Measurements from ENCODE around the gene AACS.
"Not testable (repeated sequence)": the region's sequence is repeated elsewhere in the genome, so short reads cannot be mapped to it uniquely, and the experiment has no call there.

The AACS gene, protein sequence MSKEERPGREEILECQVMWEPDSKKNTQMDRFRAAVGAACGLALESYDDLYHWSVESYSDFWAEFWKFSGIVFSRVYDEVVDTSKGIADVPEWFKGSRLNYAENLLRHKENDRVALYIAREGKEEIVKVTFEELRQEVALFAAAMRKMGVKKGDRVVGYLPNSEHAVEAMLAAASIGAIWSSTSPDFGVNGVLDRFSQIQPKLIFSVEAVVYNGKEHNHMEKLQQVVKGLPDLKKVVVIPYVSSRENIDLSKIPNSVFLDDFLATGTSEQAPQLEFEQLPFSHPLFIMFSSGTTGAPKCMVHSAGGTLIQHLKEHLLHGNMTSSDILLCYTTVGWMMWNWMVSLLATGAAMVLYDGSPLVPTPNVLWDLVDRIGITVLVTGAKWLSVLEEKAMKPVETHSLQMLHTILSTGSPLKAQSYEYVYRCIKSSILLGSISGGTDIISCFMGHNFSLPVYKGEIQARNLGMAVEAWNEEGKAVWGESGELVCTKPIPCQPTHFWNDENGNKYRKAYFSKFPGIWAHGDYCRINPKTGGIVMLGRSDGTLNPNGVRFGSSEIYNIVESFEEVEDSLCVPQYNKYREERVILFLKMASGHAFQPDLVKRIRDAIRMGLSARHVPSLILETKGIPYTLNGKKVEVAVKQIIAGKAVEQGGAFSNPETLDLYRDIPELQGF

DNA sequence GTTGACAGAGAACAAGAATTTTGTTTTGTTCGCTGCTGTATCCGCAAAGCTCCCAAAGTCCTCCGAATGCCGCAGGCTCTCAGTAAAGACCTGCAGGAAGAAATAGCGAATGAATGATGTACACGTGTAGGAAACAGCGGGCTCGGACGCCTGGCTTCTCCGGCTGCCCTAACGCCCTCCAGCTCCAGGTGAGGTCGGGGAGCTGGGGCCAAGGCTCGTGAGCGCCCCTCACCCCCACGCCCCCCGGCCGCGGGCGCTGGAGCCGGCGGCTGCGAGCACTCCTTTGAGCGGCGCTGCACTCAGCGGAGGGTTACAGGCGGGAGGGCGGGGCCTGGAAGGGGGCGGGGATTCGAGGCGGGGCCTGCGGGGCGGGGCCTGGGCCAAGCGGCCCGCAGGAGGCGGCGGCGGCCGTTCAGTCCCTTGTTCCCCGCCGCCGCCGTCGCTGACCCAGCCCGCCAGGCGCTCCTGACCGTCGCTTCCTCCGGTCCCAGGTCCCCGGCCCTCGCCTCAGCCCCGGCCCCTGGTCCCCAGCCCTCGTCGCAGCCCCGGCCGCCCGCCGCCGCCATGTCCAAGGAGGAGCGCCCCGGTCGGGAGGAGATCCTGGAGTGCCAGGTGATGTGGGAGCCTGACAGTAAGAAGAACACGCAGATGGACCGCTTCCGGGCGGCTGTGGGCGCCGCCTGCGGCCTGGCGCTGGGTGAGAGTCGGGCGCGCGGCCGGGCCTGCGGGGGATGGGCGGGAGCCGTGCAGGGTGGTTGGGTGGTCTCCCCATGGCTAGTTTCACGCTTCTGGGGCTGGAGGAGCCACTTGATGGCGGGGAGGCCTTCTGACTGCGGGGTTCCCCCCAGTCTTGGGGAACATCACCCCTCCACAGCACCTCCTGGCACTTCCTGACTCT is at the start of gene AACS:
AACS (plus strand) TSS at position 415 of the 898 bp plus-strand sequence; CDS start at position 565, 150 bp downstream.
- peak; percentile 20 for DNase-seq (ENCODE audit: low read depth)

DNA sequence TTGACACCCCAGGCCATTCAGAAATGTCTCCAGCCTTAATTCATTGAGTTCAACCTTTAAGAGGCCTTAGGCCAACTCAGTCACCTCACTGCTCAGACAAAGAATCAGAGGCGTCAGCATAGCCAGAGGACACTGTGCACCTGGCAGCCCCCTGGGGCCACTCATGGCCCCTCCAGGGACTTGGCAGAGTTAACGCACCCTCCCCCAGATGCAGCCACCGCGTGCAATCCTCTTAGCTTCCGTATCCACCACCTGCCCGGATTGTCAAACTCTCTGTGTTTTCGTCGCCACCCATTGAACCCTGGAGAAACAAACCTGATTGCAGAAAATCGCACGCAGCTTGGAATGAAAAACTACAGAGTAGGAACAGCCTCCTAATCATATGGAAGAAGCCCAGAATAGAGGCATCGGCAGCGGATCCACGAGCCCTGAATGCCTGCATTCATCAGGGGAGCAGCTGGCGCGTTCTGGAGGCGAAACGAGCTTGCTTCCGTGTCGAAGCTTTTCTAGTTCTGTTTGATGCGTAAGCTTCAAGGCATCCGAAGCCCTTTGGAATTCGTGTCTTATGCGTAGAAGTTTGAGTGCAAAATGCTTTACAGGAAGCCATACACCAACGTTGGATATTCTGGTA is 49.4 kb upstream of the AACS start:
- DNase-seq (ENCODE audit: low read depth), result no peak

DNA sequence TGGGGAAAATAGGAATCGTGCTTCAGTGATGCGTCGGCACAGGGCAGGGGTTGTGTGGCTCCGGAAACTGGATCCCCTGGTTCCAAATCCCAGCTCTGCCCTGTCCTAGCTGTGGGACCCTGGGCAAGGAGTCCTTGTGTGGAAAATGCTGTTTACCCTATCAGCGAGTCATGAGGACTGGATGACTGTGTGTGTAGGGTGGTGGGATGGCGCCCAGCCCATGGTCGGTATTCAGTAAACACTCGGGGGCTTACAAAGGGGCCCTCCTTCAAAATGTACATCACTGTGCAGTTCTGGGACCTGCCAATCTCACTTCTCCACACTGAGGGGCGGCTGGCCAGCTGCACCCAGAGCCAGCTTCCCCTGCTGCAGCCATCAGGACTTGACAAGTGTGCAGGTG is 47.4 kb upstream of the AACS start:
- no peak for DNase-seq (ENCODE audit: low read depth)

DNA sequence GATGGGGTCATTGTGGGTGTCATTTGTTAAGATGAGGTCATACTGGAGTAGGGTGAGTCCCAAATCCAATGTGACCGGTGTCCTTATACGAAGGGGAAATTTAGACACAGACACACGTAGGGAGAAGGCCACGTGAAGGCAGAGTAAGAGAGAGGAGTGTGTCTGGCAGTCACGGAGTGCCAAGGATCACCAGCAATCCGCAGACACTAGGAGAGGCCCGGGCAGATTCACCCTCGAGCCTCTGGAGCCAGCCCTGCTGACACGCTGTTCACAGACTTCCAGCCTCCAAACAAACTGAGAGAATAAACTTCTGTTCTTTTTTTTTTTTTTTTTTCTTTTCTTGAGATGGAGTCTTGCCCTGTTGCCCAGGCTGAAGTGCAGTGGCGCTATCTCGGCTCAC is 46.9 kb upstream of the AACS start:
- DNase-seq (ENCODE audit: low read depth), result no peak

DNA sequence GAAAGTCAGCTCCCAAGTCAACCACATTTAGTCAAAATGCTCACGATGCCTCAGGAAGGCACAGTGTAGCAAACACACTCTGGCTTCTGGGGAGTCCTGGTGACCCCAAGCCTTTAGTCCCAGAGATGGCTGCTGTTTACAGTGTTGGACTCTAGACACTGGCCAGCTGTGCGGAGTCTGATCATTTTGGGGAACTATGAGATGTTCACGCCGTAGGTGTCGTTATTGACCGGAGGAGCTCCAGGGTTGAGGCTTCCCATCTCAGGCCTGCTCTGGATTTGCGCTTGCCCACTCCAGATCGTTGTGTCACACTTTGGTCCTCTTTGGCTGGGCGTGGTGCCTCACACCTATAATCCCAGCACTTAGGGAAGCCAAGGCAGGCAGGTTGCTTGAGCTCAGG is 44.1 kb upstream of the AACS start:
- DNase-seq (ENCODE audit: low read depth), result no peak

DNA sequence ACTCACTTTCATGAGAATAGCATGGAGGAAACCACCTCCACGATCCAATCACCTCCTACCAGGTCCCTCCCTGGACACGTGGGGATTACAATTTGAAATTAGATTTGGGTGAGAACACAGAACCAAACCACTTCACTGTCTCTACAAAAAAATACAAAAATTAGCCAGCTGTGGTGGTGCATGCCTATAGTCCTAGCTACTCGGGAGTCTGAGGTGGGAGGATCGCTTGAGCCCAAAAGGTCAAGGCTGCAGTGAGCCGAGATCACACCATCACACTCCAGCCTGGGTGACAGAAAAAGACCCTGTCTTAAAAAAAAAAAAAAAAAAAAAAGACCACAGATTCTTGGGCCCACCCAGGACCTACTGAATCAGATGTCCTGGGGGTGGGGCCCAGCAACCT is 43.5 kb upstream of the AACS start:
- DNase-seq (ENCODE audit: low read depth), result no peak

DNA sequence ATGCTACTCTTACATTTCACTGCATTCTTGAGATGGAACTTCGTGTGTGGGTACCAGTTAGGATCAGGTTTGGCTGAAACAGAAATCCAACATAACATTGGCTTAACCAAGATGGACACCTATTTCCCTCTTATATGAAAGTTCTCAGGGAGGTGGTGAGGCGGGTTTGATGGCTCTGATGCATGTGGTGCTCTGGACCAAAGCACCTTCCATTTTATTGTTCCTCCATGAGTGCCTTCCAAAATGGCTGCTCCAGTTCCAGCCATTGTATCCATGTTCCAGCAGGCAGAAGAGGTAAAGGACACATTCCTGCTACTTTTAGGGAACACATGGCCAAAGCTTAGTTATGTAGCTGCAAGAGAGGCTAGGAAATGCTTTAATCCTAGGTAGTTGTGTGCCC is 42.2 kb upstream of the AACS start:
- DNase-seq (ENCODE audit: low read depth), result no peak

DNA sequence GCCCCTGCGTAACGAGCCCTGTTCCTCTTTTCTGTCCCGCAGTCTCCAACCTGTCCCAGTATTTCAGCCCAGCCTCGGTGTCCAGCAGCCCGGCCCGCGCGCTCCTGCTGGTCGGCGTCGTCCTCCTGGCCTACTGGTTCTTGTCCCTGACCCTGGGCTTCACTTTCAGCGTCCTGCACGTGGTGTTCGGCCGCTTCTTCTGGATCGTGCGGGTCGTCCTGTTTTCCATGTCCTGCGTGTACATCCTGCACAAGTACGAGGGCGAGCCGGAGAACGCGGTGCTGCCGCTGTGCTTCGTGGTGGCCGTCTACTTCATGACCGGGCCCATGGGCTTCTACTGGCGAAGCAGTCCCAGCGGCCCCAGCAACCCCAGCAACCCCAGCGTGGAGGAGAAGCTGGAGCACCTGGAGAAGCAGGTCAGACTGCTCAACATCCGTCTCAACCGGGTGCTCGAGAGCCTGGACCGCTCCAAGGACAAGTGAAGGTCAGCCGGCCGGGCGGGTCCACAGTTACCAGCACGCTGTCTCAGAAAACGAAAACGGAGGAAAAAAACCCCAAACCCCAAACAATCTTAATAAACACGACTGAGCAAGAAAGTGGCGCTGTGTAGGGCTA is 40.2 kb upstream of the AACS start:
- no peak for DNase-seq (ENCODE audit: low read depth)

DNA sequence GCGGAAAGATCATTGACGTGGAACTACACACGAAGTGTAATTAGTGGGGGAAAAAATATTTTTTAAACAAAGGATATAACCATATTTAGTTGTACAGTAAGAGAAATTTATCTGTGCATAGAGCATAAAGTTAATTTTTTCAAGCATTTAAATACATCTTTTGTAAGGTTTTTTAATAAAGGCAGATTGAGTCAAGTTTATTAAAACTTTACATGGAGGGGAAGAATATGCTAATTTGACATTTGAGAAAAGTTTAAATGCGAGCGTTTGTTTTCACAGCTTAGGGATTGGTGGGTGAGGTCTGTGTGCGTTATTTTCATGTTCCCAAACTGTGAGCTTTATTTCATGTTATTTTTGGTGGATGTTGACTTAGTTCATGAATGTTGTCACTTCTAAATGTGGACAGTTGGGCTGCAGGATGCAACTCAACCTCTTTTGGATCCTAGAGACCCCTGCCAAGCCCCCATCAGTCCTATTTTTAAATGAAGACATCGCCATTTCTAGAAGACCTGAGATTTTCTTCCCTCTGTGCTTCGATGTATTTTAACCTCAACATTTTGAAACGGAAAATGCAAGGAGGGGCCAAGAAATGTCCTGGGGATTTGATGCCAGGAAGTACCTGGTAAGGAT is 39.5 kb upstream of the AACS start:
- no peak for DNase-seq (ENCODE audit: low read depth)

DNA sequence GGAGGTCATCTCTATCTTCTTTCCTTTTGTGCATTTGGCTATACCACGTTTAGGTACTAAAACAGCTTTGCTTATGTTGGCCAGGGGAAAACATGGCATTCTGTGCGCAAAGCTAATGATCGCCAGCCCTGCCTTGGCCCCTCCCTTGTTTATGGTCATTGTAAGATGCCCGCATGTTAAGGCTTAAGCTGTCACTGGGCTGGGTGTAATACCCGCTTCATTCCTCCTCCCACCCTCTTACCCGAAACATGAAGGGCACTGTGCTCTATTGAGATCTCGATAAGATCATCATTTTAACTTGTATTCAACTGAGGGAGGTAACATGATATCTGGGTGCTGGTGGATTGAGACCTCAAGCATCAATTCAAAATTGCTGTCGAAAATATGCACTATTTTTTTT is 37.1 kb upstream of the AACS start:
- no peak for DNase-seq (ENCODE audit: low read depth)

DNA sequence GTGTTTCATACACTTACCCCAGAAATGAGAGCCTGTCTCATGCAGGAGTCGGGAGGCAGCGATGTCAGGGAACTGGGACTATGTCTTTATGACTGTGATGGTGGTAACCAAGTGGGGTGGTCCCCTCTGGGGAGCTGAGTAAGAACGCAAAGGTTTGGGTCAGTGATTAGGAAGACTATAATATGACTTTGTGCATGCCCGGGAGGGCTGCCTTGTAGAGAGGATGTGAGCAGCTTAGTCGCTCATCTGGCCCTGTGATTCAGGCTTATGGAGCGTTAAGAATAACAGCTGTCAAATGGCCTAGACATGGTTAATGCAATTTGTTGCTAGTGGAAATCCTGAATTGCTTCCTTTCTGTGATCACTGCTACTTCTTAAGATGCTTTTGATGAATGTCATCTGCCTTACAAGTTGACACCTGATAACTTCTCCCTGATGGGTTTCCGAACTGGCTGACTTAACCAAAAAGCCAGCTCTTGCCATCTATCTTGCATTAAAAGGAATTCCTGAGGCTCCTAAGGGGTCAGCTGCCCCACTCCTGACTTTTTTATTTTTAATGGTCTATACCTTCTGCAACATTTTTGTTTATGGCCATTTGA is 35.4 kb upstream of the AACS start:
- DNase-seq (ENCODE audit: low read depth), result no peak

DNA sequence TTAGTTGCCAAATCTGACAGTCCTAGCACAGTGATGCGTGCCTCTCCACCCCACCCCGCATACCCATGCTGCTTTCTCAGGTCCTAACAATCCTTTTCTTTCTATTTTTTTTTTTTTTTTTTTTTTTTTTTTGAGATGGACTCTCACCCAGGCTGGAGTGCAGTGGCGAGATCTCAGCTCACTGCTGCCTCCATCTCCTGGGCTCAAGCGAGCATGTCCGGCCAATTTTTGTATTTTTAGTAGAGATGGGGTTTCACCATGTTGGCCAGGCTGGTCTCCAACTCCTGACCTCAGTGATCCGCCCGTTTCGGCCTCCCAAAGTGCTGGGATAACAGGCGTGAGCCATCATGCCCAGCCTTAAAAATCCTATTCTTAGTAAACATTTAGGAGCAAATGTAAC is 33.8 kb upstream of the AACS start:
- DNase-seq (ENCODE audit: low read depth), result not testable (repeated sequence)

DNA sequence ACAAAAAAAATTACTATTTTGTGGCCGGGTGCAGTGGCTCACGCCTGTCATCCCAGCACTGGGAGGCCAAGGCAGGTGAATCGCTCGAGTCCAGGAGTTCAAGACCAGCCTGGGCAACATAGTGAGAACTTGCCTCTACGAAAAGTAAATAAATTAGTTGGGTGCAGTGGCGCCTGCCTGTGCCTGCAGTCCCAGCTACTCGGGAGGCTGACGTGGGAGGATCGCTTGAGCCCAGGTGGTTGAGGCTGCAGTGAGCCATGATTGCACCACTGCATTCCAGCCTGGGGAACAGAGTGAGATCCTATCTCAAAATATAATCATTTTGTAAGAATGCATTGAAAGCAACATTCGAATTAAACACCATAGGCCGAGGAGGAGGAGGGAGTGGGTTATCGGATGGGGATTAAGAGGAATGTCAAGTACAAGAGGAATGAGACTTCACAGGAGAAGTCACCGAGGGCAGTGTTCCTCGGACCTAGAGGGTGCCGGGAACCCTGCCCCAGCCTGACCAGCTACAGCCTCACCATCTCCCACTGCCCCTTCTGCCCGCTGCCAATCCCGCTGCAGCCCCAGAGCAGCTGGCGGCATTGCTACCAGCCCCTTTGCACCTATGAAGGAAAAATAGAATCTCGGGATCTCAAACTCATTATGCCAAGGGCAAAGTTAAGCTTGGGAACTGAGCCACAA is 32.6 kb upstream of the AACS start:
- no peak for DNase-seq (ENCODE audit: low read depth)

DNA sequence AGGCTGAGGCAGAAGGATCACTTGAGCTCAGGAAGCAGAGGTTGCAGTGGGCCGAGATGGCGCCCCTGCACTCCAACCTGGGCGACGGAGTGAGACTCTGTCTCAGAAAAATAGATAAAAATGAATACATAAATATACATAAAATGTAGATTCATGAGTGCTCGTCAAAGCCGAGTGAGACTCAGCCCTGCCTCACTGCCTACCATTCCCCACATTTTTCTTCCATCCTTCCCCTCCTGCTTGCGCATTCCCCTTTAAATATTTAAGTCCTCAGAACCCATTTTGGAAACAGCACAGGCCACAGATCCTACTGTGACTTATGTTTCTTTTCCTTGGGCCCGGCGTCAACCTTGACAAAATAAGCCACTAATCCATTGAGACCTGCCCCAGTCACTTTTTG is 31.9 kb upstream of the AACS start:
- DNase-seq (ENCODE audit: low read depth), result no peak

DNA sequence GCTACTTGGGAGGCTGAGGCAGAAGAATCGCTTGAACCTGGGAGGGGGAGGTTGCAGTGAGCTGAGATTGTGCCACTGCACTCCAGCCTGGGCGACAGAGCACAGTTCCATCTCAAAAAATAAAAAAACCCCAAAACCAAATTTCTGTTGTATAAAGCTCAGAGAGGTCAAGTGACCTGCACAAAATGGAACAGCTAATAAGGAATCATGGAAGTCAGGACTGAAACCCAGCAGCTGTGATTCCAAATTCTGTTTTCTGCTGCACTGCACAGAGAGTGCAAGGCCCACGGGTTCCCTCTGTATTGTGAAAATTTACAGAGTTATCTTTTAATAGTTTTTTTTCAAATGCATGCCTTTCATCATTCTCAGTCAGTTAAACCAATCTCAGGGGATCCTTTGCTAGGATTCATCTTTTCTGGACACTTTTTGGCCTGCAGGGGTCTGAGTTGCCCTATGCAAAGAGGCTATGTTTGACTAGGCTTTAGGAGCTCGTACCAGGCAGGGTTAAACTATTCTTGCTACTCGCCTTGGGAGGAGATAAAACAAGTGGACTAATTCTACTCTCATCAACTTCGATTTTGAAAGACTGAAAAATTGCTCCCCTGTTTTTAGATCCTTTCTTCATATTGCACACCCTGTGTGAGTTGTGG is 26.1 kb upstream of the AACS start:
- DNase-seq (ENCODE audit: low read depth), result no peak

DNA sequence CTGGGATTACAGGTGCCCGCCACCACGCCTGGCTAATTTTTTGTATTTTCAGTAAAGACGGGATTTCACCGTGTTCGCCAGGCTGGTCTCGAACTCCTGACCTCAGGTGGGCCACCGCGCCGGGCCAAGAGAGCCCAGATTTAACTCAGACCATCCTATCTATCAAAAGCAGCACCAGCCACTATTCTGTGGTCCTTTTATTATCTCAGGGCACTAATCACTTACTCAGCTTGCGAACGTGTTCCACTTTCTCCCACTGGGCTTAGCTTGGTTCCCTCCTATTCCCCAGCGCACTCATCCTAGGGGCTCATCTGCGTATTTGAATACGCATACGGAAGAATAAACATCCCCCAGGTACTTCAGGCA is 16.2 kb upstream of the AACS start:
- DNase-seq (ENCODE audit: low read depth), result no peak

DNA sequence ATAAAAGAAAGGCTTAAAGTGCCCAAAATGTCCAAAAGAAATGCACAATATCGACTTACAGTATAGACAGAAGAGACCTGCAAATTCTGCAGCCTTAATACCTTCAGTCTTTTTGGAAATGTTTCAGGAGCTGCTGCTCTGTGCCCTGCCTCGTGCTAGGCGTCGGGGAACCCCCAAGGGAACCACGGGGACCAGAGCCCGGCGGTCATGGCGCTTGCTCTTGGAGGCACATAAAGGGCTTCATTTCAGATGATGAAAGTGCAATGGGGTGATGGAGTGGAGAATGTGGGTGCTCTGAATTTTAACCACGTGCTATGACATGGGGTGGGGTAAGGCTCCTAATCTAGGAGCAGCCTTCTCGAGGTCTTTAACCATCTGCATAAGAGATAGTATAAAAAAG is 14.8 kb upstream of the AACS start:
- no peak for DNase-seq (ENCODE audit: low read depth)

DNA sequence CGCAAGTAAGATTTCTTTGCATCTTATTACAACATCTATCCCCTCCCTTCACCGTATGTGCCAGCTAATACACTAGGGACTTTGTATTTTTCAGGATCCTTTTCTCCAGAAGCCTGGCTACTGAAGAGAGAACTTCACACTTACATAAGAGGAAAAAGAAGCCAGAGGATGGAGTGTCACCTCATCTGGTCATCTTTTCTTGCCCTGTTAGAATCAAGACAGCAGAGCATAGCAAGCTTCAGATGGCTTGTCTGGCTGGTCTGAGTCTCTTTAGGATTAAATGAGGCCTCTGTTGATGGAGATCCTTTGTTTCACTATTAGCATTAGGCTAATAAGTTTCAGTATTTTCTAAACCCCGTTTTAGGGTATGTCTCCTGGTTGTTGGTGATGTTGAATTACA is 14.4 kb upstream of the AACS start:
- DNase-seq (ENCODE audit: low read depth), result no peak

DNA sequence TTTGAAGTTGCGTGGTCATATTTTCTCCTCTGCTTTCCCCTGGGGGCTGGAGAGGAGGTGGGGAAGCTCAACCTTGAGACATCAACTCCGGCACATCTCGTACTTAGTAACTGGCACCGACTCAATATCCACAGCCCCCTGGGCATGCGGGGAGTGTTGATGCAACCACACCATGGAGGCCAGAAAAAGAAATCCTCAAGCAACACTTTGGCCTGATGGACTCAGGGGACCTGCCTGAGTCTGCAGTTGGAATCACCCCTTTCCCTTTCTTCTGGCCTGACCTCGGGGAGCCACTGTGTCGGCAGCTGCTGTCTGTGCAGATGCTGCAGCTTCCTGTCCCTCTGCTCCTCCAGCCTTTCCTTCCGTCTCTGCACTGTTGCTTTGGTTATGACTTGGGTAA is 11.4 kb upstream of the AACS start:
- no peak for DNase-seq (ENCODE audit: low read depth)

DNA sequence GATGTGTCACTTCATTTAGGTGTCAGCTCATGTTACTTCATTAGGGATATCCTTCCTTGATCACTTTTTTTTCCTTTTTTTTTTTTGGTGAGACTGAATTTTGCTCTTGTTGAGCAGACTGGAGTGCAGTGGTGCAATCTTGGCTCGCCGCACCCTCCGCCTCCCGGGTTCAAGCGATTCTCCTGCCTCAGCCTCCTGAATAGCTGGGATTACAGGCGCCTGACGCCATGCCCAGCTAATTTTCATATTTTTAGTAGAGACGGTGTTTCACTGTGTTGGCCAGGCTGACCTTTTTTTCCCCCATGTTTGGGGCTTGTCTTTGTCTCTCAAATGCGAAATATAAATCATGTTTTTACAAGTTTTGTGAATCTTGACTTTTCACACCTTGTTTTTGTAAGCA is 9.6 kb upstream of the AACS start:
- DNase-seq (ENCODE audit: low read depth), result no peak
